HPDE6-E6E7 (cell line): Measurements from ENCODE around the gene SLC25A24.
"Not testable (repeated sequence)": the region's sequence is repeated elsewhere in the genome, so short reads cannot be mapped to it uniquely, and the experiment has no call there.

Experiments used
- DNase-seq: peaks from one replicate; pipeline ENCODE4 v3.0.0; 2011; ENCODE audit warnings: missing footprints; ENCODE audit errors: extremely low spot score

Gene SLC25A24

GRCh38 chr1:108199781-108200686 lies at the start of gene SLC25A24:
TSS of gene SLC25A24 (minus strand) at chr1:108200343. CDS start at chr1:108200138, 205 bp downstream.
- peak; percentile 81 for DNase-seq

- DNase-seq = not testable (repeated sequence)
Measured at GRCh38 chr1:108243976-108244375, 43.8 kb upstream of the SLC25A24 start, which contains the start of gene NBPF4. TSS of gene NBPF4 (minus strand) at chr1:108244076. CDS start at chr1:108243761, 315 bp downstream.

GRCh38 chr1:108239426-108239825 lies 39.3 kb upstream of the SLC25A24 start:
- not testable (repeated sequence) for DNase-seq

GRCh38 chr1:108235308-108235707 lies 35.2 kb upstream of the SLC25A24 start:
- DNase-seq = not testable (repeated sequence)

- DNase-seq = not testable (repeated sequence)
Measured at GRCh38 chr1:108232183-108232582, 32.0 kb upstream of the SLC25A24 start.

GRCh38 chr1:108229976-108230375 lies 29.8 kb upstream of the SLC25A24 start:
- DNase-seq = not testable (repeated sequence)

- DNase-seq = not testable (repeated sequence)
Measured at GRCh38 chr1:108227772-108228171, 27.6 kb upstream of the SLC25A24 start.

- DNase-seq = not testable (repeated sequence)
Measured at GRCh38 chr1:108226855-108227254, 26.7 kb upstream of the SLC25A24 start.

- not testable (repeated sequence) for DNase-seq
Measured at GRCh38 chr1:108223226-108223625, 23.1 kb upstream of the SLC25A24 start.

- not testable (repeated sequence) for DNase-seq
Measured at GRCh38 chr1:108217515-108218174, 17.5 kb upstream of the SLC25A24 start.

GRCh38 chr1:108217007-108217406 lies 16.9 kb upstream of the SLC25A24 start:
- DNase-seq = not testable (repeated sequence)

GRCh38 chr1:108216028-108216890 lies 16.1 kb upstream of the SLC25A24 start:
- DNase-seq = not testable (repeated sequence)

GRCh38 chr1:108214641-108215465 lies 14.7 kb upstream of the SLC25A24 start:
- DNase-seq = not testable (repeated sequence)

GRCh38 chr1:108211014-108211413 lies 10.9 kb upstream of the SLC25A24 start:
- DNase-seq = no peak

- DNase-seq = no peak
Measured at GRCh38 chr1:108209456-108210108, 9.4 kb upstream of the SLC25A24 start.

- DNase-seq = no peak
Measured at GRCh38 chr1:108208724-108209446, 8.7 kb upstream of the SLC25A24 start.

GRCh38 chr1:108203582-108203981 lies 3.4 kb upstream of the SLC25A24 start:
- DNase-seq = not testable (repeated sequence)

GRCh38 chr1:108201687-108202086 lies 1.5 kb upstream of the SLC25A24 start:
- DNase-seq = no peak

- peak; percentile 64 for DNase-seq
Measured at GRCh38 chr1:108200687-108201051, 526 bp upstream of the SLC25A24 start.
